ES-I3 (cell line): ENCODE results near the gene TXNDC11.

Experiments
- H3K36me3 ChIP-seq: 2 replicates; pipeline ENCODE4 v1.6.1; 2013; ENCODE audit warnings: mild to moderate bottlenecking, low read length, control low read depth, moderate library complexity; ENCODE audit not compliant: insufficient read depth
- H3K4me1 ChIP-seq: 2 replicates; pipeline ENCODE4 v1.6.1; 2013; ENCODE audit warnings: mild to moderate bottlenecking, control low read depth, low read length; ENCODE audit not compliant: insufficient read depth
- H3K9ac ChIP-seq: 2 replicates; pipeline ENCODE4 v1.6.1; 2013; ENCODE audit warnings: low read depth, mild to moderate bottlenecking, low read length, moderate library complexity
- H3K9me3 ChIP-seq: 2 replicates; pipeline ENCODE4 v1.6.1; 2013; ENCODE audit warnings: mild to moderate bottlenecking, low read length, moderate library complexity; ENCODE audit not compliant: control insufficient read depth, insufficient read depth

Gene TXNDC11

GRCh38 chr16:11696266-11697012, 46.2 kb downstream of the TXNDC11 start:
- H3K4me1 ChIP-seq = no peaks in the 10 kb centered on the region
- peaks cover 6% of the 10 kb centered on the region; the same call in 1 of the 2 replicates for H3K36me3 ChIP-seq
- H3K9ac ChIP-seq = no peak overlapping the region
- H3K9me3 ChIP-seq = no peaks in the 10 kb centered on the region

- Histone ChIP-seq H3K36me3 (peaks cover 15% of the 10 kb centered on the region), H3K9ac (no peak overlapping the region), H3K4me1 (no peaks in the 10 kb centered on the region), H3K9me3 (no peaks in the 10 kb centered on the region; the same call in 1 of the 2 replicates)
Measured at GRCh38 chr16:11692651-11693050, 50.0 kb downstream of the TXNDC11 start.

DNA sequence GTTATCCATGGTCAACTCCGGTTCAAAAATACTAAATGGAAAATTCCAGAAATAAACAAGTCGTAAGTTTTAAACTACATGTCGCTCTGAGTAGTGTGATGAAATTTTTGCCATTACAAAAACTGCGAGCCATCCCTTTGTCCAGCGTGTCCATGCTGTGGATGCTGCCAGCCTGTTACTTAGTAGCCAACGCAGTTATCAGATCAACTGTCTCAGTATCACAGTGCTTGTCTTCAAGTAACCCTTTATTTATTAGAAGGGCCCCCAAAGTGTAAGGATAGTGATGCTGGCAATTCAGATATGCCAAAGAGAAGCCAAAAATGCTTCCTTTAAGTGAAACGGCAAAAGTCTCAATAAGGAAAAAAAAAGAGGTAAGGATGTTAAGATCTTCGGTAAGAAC, 50.5 kb downstream of the TXNDC11 start:
- Histone ChIP-seq H3K4me1 (no peaks in the 10 kb centered on the region), H3K36me3 (peaks cover 16% of the 10 kb centered on the region), H3K9me3 (no peaks in the 10 kb centered on the region; the same call in 1 of the 2 replicates), H3K9ac (no peak overlapping the region)

- Histone ChIP-seq H3K9ac (no peak overlapping the region), H3K36me3 (peaks cover 14% of the 10 kb centered on the region), H3K4me1 (no peaks in the 10 kb centered on the region), H3K9me3 (no peaks in the 10 kb centered on the region; the same call in 1 of the 2 replicates)
Measured at GRCh38 chr16:11691771-11692170, 50.9 kb downstream of the TXNDC11 start.

DNA sequence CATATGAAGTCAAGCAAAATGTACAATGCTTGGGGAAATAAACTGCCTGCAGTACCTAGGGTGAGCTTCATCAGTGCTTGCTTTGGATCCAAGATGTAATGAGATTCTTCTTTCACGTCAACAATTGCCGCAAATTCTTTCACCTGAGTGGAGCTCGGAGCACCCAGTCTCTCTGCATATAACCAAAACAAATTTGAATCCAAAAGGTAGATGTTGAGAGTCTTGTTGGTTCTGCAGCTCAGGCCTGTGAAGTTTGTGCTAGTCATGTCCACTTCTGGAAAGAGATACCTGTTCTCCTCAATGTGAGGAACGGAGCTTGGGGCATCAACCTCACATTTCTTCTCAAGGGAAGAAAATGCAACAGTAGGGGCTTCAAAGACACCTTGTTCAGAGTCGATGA, 51.4 kb downstream of the TXNDC11 start:
- Histone ChIP-seq H3K9me3 (no peaks in the 10 kb centered on the region; the same call in 1 of the 2 replicates), H3K36me3 (peaks cover 17% of the 10 kb centered on the region), H3K4me1 (no peaks in the 10 kb centered on the region), H3K9ac (no peak overlapping the region)

DNA sequence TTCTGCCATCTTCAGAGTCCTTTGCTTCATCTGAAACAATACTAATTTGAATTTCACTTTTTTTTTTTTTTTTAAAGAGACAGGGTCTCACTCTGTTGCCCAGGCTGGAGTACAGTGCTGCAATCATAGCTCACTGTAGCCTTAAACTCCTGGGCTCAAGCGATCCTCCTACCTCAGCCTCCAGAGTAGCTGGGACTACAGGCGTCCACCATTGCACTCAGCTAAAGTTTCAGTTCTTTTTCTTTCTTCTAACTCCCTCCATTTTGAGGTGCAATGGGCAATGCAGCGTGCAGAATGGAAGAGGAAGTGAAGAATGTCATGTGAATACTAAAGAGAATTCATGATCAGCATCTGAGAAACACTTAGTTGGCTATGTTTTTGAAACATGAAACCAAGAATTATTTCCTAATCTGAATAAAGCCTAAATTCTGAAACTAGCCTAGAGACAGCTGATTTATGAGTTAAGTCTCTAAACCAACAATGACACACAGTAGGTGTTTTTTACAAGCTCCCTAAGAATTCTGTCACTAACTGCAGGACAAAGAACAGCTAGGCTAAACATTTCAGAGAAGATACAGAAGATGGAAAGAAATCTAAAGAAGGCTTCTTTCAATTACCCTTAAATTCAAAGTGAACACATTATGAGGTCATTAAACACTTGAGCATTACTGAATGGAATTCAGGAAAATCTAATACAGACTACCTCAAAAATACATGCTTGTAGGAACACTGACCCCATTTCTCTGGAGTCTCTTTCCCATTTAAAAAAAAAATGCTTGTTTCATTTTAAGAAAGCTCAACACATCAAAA, 53.4 kb downstream of the TXNDC11 start:
- H3K4me1 ChIP-seq = no peaks in the 10 kb centered on the region

DNA sequence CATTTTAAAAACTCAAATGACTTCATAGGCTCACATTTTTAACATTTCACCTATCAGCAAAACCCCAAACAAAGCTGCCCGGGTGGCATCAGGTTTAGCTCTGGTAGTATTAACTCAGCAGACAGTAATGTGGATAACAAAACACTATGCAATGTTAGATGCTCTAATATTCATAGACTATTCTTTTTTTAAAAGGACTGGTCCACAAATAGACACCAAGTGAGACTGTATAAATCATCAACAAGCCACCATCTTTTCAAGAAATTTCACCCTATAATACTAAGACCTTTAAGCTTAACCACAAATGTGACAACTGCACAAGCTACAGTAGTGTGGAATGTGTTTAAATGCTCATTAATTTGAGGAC, 54.2 kb downstream of the TXNDC11 start:
- H3K9ac ChIP-seq = no peak overlapping the region
- H3K9me3 ChIP-seq = no peaks in the 10 kb centered on the region; the same call in 1 of the 2 replicates
- peaks cover 17% of the 10 kb centered on the region for H3K36me3 ChIP-seq
- no peaks in the 10 kb centered on the region for H3K4me1 ChIP-seq

More for the DNA sequence above, 53.4 kb downstream of the TXNDC11 start:
- H3K36me3 ChIP-seq = peaks cover 17% of the 10 kb centered on the region
- H3K9me3 ChIP-seq = no peaks in the 10 kb centered on the region; the same call in 1 of the 2 replicates
- no peak overlapping the region for H3K9ac ChIP-seq

DNA sequence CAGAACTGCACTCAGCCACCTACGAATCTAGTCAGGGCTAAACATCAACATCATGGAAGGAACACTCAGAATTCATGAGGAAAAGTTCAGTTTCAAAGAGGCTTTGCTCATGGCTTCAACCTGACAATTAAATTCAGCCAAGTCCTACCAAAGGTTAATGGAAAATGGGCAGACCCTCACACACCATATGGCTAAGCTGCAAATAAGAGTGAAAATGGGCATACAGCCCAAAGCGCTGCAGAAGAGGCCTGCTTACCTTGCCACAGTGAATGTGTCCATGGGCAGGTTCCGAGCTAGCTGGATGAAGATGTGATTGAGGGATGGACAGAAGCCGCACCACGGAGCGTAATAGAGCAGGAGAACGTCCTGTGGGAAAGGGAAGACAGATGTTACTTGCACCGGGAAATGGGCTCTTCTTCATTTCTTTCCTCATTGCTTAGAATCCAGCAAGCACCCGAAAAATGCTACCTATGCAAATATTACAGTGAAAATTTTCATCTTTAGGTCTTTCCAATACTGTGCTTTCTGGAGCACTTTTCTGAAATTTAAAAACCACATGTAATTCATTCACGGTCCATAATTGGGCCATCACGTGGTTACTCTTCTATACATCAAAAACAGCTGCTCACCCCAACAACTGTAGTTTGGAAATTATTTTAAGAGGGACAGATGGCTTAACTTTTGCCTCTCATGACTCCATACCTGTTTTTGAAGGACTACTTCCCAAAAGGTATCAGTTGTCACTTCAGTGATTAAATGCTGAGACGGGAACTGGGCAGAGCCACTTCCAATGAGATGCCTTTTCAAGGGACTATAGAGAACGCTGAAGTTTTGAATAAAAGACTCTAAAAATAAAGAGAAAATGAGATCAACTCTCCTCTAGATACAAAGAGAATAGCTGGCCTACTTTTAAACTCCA, 54.8 kb downstream of the TXNDC11 start:
- Histone ChIP-seq H3K9ac (no peak overlapping the region), H3K36me3 (peaks cover 17% of the 10 kb centered on the region), H3K4me1 (0 out of 2 replicates have a peak, but pooled peaks cover 1% of the 10 kb centered on the region), H3K9me3 (no peaks in the 10 kb centered on the region; the same call in 1 of the 2 replicates)

- H3K4me1 ChIP-seq = 0 out of 2 replicates have a peak, but pooled peaks cover 7% of the 10 kb centered on the region
- no peak overlapping the region for H3K9ac ChIP-seq
- H3K9me3 ChIP-seq = no peaks in the 10 kb centered on the region; the same call in 1 of the 2 replicates
- H3K36me3 ChIP-seq = peaks cover 17% of the 10 kb centered on the region
Measured at GRCh38 chr16:11686713-11687380, 55.8 kb downstream of the TXNDC11 start.

- H3K9me3 ChIP-seq = no peaks in the 10 kb centered on the region
- H3K36me3 ChIP-seq = peaks cover 12% of the 10 kb centered on the region
- H3K4me1 ChIP-seq = 0 out of 2 replicates have a peak, but pooled peaks cover 7% of the 10 kb centered on the region
- no peak overlapping the region for H3K9ac ChIP-seq
Measured at GRCh38 chr16:11685844-11686618, 56.6 kb downstream of the TXNDC11 start.

DNA sequence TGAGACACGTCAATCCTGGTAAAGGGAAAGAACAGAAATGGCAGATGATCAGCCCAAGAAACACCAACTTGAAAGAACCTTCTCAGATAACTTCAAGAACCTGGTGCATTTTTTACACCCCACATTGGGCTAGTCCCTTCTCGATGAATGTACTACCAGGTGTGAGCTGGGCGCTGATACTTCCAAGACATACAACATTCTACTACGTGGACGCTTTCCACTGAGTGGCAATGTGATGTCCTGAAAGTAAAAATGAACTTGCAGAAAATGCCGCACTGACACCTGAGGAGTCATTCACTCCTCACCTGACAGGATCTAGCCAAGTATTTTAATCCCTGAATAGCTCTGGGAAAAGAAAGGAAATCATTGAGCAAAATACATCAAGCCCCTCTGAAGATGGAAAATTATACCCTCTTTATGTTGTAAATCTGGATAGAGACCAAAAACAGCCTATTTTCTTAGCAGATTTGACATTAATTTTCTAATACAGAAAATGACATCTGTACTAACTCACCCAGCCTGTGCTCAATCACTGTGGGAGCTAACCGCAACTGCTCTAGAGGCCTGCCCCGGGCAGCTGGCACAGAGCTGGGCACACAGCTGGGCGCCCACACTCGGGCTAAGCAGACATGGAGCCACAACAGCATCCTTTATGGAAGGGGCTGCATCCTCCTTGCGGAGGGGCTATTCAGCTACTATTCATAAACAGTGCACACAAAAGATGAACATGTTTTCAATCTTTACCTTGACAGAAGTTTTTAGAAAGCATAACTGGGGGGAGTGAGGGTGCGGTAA, 58.2 kb downstream of the TXNDC11 start:
- Histone ChIP-seq H3K9me3 (no peaks in the 10 kb centered on the region), H3K4me1 (0 out of 2 replicates have a peak, but pooled peaks cover 7% of the 10 kb centered on the region), H3K9ac (no peak overlapping the region), H3K36me3 (peaks cover 14% of the 10 kb centered on the region)

DNA sequence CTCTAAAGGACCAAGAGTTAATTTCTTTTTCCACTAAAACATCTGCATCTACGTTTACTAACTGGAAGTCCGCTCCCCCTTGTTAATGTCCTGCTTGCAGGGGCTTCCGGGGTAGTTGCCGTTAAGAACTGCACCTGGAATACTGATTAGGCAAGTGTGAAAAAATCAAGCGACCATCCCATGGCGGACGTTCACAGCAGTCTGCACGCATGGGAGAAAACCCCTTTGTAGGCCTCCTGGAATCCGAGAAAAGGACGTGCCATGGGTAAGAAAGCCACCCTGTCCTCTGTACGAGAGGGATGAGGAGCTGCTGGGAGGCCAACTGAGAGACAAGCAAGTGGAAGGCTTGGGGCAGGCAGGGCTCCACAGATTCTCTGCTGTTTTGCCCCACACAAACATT, 59.5 kb downstream of the TXNDC11 start:
- no peaks in the 10 kb centered on the region for H3K9me3 ChIP-seq
- peaks cover 19% of the 10 kb centered on the region for H3K36me3 ChIP-seq
- H3K4me1 ChIP-seq = 0 out of 2 replicates have a peak, but pooled peaks cover 7% of the 10 kb centered on the region
- H3K9ac ChIP-seq = no peak overlapping the region
